Activated CD8-positive, alpha-beta memory T cell treated with anti-CD3 and anti-CD28 coated beads, Interleukin-2, amount 50 U/mL, for 24 hours (primary cell): Measurements from ENCODE around the gene HCFC1R1.

Source experiments
- DNase-seq: peaks from one replicate; pipeline ENCODE4 v3.0.0-alpha.2; 2020; ENCODE audit errors: extremely low read depth

The HCFC1R1 gene

GRCh38 chr16:3019594-3020246, 4.0 kb downstream of the HCFC1R1 start:
- no peak for DNase-seq

- no peak for DNase-seq
Measured at GRCh38 chr16:3017794-3018506, 5.8 kb downstream of the HCFC1R1 start, which contains the start of gene CLDN6. CLDN6 (minus strand) TSS chr16:3018183; CDS start chr16:3016021, 2,162 bp downstream.

GRCh38 chr16:3017344-3017743, 6.4 kb downstream of the HCFC1R1 start:
- DNase-seq, result no peak

GRCh38 chr16:3015865-3016521, 7.7 kb downstream of the HCFC1R1 start:
- no peak for DNase-seq

GRCh38 chr16:3014971-3015370, 8.8 kb downstream of the HCFC1R1 start:
- no peak for DNase-seq

GRCh38 chr16:3013998-3014690, 9.6 kb downstream of the HCFC1R1 start:
- DNase-seq, result no peak

GRCh38 chr16:3013491-3013951, 10.2 kb downstream of the HCFC1R1 start:
- no peak for DNase-seq

- DNase-seq, result no peak
Measured at GRCh38 chr16:3012828-3013420, 10.8 kb downstream of the HCFC1R1 start, which contains the start of gene CLDN9. CLDN9 (plus strand) TSS chr16:3012923; CDS start chr16:3013363, 440 bp downstream.

- no peak for DNase-seq
Measured at GRCh38 chr16:3012246-3012645, 11.5 kb downstream of the HCFC1R1 start.

- DNase-seq, result no peak
Measured at GRCh38 chr16:3010510-3010909, 13.2 kb downstream of the HCFC1R1 start.

- no peak for DNase-seq
Measured at GRCh38 chr16:3009568-3010390, 14.0 kb downstream of the HCFC1R1 start.

- DNase-seq, result no peak
Measured at GRCh38 chr16:3008690-3009037, 15.1 kb downstream of the HCFC1R1 start.

GRCh38 chr16:3007957-3008689, 15.6 kb downstream of the HCFC1R1 start:
- no peak for DNase-seq

GRCh38 chr16:3007059-3007956, 16.4 kb downstream of the HCFC1R1 start:
- DNase-seq, result no peak

- no peak for DNase-seq
Measured at GRCh38 chr16:3004781-3005284, 18.9 kb downstream of the HCFC1R1 start.

GRCh38 chr16:3004319-3004718, 19.4 kb downstream of the HCFC1R1 start:
- DNase-seq, result no peak

GRCh38 chr16:3003582-3004270, 20.0 kb downstream of the HCFC1R1 start:
- DNase-seq, result peak; percentile 93

- no peak for DNase-seq
Measured at GRCh38 chr16:3001316-3001715, 22.4 kb downstream of the HCFC1R1 start.
